OCI-LY3 (cell line): ENCODE measurements around the gene CCDC12.

Source experiments
- CTCF ChIP-seq: fragments of 200-600, 300-600 bp; sonication (generic); IDR thresholded peaks from 2 replicates; pipeline ENCODE4 v1.5.1; 2014; ENCODE audit warnings: antibody characterized with exemption, low read length, low read depth
- EZH2phosphoT487 ChIP-seq: fragments of 200-600 bp; shearing (Covaris generic); IDR thresholded peaks from 2 replicates; pipeline ENCODE4 v1.6.1; 2018; ENCODE audit warnings: antibody characterized with exemption, mixed run types, low read depth

GRCh38 chr3:46912986-46913385 lies 63.6 kb downstream of the CCDC12 start:
- TF ChIP-seq CTCF, result no peak
- no peak for TF ChIP-seq EZH2phosphoT487
